ENCODE results near the gene MYO1E.

GRCh38 chr15:59186501-59186900 lies 186.2 kb downstream of the MYO1E start:
- TF ChIP-seq, protein P1, sequence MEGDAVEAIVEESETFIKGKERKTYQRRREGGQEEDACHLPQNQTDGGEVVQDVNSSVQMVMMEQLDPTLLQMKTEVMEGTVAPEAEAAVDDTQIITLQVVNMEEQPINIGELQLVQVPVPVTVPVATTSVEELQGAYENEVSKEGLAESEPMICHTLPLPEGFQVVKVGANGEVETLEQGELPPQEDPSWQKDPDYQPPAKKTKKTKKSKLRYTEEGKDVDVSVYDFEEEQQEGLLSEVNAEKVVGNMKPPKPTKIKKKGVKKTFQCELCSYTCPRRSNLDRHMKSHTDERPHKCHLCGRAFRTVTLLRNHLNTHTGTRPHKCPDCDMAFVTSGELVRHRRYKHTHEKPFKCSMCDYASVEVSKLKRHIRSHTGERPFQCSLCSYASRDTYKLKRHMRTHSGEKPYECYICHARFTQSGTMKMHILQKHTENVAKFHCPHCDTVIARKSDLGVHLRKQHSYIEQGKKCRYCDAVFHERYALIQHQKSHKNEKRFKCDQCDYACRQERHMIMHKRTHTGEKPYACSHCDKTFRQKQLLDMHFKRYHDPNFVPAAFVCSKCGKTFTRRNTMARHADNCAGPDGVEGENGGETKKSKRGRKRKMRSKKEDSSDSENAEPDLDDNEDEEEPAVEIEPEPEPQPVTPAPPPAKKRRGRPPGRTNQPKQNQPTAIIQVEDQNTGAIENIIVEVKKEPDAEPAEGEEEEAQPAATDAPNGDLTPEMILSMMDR (IDR thresholded peaks at IDR 0.05): no peak
- TF ChIP-seq POLR2A (IDR thresholded peaks at IDR 0.05): no peak
